T1000 (cell line): ENCODE data around the gene CFL2.

Source experiments
- DNase-seq: peaks from one replicate; lab custom pipeline; 2025; ENCODE audit warnings: mixed read lengths; lab: John Stamatoyannopoulos, UW

CFL2 gene

GRCh38 chr14:34676516-34677211 lies 37.7 kb downstream of the CFL2 start:
- DNase-seq: no peak

GRCh38 chr14:34673702-34674101 lies 40.7 kb downstream of the CFL2 start:
- DNase-seq: no peak

- DNase-seq: no peak
Measured at GRCh38 chr14:34671716-34672115, 42.7 kb downstream of the CFL2 start.

GRCh38 chr14:34668111-34668510 lies 46.3 kb downstream of the CFL2 start:
- DNase-seq: no peak

- no peak for DNase-seq
Measured at GRCh38 chr14:34667007-34667406, 47.4 kb downstream of the CFL2 start.

- DNase-seq: no peak
Measured at GRCh38 chr14:34665785-34666435, 48.5 kb downstream of the CFL2 start.

- no peak for DNase-seq
Measured at GRCh38 chr14:34662561-34663088, 51.8 kb downstream of the CFL2 start.

- DNase-seq: no peak
Measured at GRCh38 chr14:34660796-34661195, 53.6 kb downstream of the CFL2 start.
